Embryonic facial prominence (tissue), 1 donor: ENCODE measurements around the gene ZNF365.

Experiments
- DNase-seq: peaks from one replicate; pipeline ENCODE4 v3.0.0-alpha.2; 2016; ENCODE audit errors: extremely low spot score

ZNF365 gene

DNA sequence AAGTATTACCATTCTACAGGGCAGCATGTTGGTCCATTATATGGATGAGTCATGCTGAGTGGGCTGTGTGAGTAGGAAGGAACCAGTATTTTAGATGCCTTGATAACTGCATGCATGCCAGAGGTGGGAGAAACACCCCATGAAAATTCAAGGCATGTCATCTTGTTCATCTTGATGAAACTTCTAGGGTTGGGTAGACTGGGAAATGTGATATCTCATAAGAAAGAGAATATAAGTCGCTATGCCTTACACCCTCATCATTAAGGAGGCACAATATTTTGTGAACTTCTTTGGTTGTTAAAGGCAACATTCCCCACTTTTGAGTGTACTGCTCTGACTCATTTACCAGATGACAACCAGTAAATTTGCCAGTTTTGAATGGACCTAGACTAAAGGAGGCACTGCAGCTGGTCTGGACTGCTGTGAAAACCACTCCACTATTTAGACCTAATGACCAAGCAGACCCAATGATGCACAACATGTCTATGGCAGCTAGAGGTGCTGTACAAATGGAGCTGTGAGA, 48.0 kb downstream of the ZNF365 start:
- DNase-seq: no peak

DNA sequence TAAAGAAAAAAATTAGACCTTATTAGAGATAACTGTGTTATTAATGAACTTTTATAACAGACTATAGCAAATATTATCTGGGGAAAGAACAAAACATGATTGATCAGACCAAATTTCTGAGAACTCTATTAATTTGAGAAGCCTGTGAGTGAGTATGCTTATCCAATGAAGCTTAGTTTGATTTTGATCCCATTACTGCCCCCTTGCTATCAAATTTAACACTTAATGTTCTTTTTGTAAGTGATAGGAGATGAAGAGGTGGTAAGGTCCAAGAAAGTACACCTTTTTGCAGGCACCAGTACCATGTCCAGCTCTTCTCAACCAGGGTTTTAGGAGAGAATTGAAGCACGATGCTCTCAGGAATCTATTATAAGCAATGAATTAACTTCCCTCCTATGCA, 49.9 kb downstream of the ZNF365 start:
- DNase-seq: no peak

DNA sequence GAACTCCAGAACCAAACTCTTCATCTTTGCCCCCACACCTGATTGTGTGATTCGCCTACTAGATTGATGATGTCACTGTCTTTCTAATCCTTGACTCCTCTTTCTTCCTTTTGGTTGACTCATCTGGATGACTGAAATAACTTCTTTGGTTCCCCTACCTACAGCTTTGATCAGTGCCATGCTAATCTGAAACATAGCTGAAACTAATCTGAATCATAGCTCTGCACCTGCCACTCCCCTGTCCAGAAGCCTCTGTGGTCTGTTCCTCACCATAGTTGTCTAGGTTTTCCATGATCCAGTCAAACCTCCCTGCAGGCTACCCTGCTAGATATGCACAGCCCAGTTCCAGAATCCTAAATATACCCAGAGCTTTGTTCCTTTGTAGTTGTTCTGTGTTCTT, 51.9 kb downstream of the ZNF365 start:
- no peak for DNase-seq

DNA sequence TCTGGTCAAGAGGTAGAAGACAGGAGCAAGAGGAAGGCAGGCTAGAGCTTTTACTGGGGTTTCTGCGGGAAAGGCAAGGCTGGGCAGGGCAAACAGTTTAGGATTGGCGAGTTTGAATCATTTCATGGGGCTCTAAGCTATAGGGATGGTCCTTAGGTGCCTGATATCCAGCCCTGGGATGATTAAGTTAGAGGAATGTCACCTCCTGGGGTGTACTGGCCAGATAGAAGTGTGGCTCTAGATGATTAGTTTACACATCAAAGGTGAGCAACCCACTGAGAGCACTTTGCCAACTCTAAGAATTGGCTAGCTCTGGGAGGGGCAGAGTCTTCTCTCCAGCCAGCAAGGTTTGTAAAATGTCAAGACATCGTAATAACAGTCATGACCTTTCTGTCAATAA, 52.4 kb downstream of the ZNF365 start:
- DNase-seq: no peak

DNA sequence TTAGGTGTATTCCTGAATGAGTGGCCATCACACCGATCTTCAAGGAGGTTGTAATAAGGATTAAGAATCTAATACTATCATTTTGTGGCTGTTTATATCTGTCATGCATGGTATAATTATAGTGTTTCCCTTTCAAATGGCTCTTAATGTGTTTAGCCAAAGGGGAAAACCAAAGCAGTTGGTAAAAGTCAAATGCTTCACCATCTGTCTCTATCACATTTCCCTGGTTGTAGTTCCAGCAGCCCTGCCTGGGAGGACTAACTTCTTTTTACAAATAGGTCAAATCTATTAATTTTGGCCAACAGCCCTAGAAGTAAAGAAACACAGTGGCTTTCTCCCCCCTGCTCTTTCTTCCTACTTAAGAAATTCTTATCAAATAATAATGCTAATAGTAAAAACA, 56.7 kb downstream of the ZNF365 start:
- no peak for DNase-seq

DNA sequence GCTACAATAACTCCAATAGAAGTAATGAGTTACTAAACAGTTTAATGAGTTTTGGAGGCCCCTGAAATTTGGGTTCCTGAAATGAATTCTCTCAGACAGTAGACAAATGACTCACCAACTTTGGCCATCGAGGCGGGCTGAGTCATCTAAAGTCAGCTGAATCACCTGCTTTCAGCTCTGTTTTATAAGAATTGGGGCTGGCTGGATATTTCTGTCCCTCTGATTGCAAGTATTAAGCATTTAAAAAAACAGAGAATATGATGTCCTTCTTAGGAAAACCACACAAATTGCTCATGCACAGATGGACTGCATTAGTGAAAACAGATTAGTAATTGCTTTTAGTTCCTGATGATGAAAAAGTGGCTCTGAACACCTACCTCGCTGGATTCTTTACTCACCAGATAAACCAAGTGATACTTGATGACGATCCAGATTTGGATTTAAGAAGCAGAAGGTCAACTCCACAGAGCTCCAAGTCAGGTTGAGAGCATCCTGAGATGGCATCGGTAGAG, 59.1 kb downstream of the ZNF365 start:
- DNase-seq: no peak

DNA sequence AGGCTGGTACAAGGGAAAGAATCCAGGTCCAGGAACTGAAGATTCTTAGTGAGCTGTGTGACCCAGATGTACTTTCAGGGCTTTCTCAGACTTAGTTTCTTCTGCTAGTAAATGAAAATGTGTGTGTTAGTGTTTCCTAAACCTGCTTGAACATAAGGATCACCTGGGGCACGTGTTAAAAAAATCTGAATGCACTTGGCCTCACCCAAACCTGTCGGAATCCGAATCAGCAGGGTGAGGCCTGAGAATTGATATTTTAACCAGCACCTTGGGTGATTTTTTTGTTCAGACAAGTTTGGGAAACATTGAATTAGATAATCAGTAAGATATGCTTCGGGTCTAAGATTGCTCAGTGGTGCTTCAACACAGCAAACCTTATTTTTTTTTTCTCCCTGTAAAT, 59.7 kb downstream of the ZNF365 start:
- DNase-seq: no peak

DNA sequence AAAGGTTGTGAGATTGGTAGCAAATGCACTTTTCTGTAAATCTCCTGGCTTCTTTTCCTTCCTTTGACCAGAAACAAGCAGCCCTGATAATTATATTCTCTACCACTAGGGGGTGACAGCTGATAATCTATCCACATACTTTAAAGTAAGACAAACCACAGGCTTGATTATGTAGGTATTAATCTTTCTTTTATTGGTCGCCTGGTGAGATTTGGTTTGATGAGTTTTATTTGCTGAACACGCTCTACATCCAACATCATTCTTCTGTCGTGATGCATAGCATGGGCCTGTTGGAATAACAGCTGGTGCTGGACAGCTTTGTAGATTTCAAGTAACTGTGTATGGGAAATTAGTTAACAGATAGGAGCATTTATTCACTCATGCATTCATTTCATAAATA, 63.5 kb downstream of the ZNF365 start:
- peak; percentile 22 for DNase-seq

DNA sequence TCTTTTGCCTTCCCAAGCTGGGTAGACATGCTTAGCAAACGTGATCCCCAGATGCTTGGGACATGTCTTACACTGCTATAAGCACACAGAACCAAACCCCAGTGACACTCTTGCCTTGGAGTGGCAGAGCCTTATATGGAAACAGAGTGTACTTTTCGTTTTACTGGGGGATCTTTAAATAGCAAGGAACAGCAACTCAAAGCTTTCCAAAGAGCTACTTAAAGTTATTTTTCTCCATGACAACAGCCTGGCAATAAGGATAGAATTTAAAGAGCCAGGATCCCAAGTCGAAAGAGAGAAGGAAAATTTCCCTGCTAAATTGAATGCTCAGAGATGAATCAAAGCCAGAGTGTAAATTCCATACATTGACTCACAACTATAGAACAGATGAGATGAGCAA, 67.8 kb downstream of the ZNF365 start:
- DNase-seq: no peak

DNA sequence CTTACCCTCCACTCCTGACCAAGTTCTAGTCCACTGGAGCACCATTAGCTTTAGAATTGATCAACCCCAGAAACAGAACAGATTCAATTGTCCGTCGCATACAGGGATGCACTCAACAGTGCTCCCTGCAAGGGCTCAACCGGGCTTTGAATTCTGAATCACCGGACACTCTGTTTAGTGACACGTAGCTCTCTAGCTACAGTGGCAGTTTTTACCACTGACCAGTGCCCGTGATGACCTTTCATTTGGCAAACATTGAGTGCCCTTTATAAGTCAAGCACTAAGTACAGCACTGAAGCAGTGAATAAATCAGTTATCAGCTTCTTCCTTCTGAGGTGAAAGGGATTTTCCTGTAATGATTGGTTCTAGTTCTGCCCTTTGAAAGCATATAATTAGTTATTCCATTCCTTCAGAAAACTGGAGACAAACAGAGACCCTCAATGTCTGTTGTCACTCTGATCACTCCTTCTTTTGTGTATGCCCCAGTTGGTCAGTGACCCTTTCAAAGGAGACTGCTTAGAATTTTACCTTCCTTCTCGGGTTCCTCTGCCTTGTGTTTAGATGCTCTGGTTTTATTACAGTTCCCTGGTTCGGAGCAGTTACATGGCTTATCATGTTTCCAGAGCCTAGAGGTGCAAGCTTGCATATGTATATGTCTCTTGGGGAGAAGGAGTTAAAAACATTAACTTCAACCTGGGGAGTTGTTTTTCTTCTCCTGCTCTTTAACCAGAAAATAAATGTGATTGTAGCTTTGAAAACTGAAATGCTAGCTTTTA, 68.9 kb downstream of the ZNF365 start:
- DNase-seq: no peak

DNA sequence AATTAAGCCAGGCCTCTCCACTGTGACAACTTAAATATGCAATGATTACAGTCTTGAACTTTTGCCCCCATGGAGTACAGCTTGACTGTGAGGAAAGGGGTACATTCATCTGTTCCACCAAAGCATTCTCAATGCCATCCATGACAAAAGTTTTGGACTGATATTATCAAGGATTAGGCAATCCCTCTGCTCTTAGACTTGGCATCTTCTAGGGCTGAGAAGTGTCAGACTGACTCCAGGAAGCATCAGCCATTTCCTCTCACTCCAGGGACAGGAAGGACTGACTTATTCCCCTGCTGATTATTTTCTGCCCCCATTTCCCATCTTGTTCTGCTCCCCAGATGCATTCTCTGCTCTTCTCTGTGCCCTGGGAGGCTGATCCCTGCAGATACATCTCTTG, 69.7 kb downstream of the ZNF365 start:
- no peak for DNase-seq

DNA sequence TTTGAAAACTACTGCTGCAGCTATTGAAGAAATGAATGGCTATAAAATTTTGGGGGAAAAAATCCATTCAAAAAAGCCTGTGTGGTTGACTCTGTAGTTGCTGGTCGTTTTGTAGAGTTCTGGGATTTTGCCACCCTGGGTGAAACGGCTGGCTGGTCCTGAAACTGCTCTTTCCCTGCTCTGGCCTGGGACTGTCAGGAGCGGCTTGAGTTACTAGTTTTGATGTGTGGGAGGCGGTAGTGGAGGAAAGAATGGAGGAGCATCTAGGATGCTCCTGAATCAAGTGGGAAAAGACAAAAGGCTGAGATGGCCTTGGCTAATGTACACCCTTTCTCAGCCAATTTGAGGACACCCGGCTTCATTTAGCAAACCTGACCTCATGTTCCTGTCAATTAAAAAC, 72.5 kb downstream of the ZNF365 start:
- no peak for DNase-seq

DNA sequence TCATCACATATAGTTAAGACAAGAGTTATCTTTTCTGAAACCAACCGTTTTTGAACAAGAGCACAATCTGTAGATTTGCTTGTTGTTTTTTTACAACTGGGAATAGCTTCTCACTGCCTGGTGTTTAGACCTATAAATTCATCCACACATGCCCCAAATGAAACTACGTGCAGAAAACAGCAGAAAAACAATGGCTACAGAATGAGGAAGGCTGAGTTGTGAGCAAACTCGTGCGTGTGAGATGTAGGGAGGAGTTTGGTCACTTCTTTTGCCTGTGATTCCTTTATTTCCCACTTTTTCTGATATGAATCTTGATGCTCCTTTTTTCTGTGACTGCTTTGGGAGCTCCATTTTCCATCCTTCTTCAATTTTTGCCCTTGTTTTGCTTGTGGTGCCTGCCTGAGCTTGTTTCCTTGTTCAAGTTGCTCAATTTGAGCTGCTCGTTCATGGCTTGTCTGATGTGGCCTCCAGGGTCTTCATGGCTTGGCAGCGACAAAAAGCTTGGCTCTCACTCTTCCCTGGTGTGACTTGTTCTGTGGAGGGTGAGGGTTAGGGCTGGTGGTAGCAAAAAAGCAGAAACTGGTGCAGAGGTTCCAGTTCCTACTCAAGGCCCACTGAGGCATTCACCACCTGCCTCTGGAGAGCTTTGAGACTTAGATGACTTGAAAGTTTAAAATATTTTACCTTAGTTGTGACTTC, 76.9 kb downstream of the ZNF365 start:
- no peak for DNase-seq

DNA sequence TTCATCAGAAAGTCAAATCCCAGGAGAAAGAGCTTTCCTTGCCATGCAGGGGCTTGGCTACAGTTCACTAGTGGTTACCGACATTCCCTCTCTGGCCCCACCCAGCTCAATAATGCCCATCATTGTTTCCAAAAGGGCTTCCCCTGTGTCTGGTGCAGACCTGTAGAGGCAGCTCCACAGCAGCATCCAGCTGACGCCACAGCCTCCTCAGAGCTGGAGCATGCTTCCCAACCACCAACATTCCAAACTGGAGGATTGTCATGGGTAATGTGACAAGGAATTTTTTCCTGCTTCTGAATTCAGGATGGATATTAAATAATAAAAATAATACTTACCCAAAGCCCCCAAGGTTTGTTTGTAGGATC, 77.4 kb downstream of the ZNF365 start:
- no peak for DNase-seq
